Progenitor cell of endocrine pancreas (in vitro differentiated cells): ENCODE measurements around the gene SGK1. TPM values are rescaled to one million over a fixed set of nuclear protein-coding genes. Genes with fewer than 3 reads are reported as not detected.

Source experiments
- DNase-seq: peaks from one replicate; pipeline ENCODE4 v3.0.0; 2021; ENCODE audit warnings: low spot score; ENCODE audit not compliant: unreplicated experiment
- H3K27ac Mint-ChIP-seq: 2 replicates; pipeline ENCODE4 v1.8.0; 2021; ENCODE audit warnings: mild to moderate bottlenecking, moderate library complexity, mixed read lengths
- H3K27me3 Mint-ChIP-seq: 2 replicates; pipeline ENCODE4 v1.8.0; 2021; ENCODE audit warnings: mixed read lengths
- H3K36me3 Mint-ChIP-seq: 2 replicates; pipeline ENCODE4 v1.8.0; 2022; ENCODE audit warnings: mixed read lengths; ENCODE audit not compliant: insufficient read depth
- H3K4me1 Mint-ChIP-seq: 2 replicates; pipeline ENCODE4 v1.8.0; 2021; ENCODE audit warnings: low read depth, mixed read lengths
- H3K4me3 Mint-ChIP-seq: 2 replicates; pipeline ENCODE4 v1.8.0; 2021; ENCODE audit warnings: low read depth, mild to moderate bottlenecking, moderate library complexity, mixed read lengths
- H3K9me3 Mint-ChIP-seq: 2 replicates; pipeline ENCODE4 v1.8.0; 2021; ENCODE audit warnings: low read depth, mixed read lengths
- total RNA-seq: library from RNA; stranded (reverse); gene quantifications from 2 replicates; pipeline ENCODE4 v1.2.1, GENCODE V29; 2021
- TF ChIP-seq, protein P1 (sequence below): fragments of 200-600 bp; sonication (generic); IDR thresholded peaks from one replicate; pipeline ENCODE4 v1.5.0; 2021; ENCODE audit warnings: antibody characterized with exemption, mild to moderate bottlenecking; ENCODE audit not compliant: unreplicated experiment

Gene SGK1
- total RNA-seq, 1 donor from 2014 or later = 13.9 TPM

DNA sequence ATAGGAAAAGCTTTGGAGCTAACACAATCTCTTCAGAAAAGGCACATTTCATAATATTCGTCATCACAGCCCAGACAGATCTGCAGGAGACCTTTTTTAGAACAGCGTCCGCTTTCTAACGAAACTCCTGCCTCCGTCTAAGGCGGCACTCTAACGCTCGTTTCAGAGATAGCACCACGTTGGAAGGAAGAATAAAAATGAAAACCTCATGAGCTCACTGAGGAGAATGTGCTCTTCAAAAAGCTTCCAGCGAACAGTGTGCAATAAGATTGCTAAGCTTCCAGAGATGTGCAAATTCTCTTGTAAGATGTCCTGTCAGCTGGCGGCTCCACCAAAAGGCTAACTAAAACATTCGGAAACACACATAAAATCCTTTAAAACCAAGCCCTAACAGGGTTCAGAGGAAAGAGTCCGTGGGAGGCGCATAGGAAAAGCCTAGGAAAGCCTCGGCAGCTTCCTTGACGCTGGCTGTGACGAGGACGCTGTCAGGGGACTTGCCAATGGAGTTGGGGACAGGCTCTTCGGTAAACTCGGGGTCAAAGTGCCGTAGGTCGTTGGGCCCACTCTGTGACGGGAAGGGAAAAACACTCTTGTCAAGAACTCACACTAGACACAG is 147.9 kb downstream of the SGK1 start:
- Mint-ChIP-seq H3K9me3 (no peaks in the 10 kb centered on the region), H3K27ac (no peak overlapping the region), H3K4me1 (peaks cover 20% of the 10 kb centered on the region), H3K36me3 (peaks cover 34% of the 10 kb centered on the region), H3K4me3 (no peak overlapping the region), H3K27me3 (no peaks in the 10 kb centered on the region)
- TF ChIP-seq, protein P1, sequence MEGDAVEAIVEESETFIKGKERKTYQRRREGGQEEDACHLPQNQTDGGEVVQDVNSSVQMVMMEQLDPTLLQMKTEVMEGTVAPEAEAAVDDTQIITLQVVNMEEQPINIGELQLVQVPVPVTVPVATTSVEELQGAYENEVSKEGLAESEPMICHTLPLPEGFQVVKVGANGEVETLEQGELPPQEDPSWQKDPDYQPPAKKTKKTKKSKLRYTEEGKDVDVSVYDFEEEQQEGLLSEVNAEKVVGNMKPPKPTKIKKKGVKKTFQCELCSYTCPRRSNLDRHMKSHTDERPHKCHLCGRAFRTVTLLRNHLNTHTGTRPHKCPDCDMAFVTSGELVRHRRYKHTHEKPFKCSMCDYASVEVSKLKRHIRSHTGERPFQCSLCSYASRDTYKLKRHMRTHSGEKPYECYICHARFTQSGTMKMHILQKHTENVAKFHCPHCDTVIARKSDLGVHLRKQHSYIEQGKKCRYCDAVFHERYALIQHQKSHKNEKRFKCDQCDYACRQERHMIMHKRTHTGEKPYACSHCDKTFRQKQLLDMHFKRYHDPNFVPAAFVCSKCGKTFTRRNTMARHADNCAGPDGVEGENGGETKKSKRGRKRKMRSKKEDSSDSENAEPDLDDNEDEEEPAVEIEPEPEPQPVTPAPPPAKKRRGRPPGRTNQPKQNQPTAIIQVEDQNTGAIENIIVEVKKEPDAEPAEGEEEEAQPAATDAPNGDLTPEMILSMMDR = no peak
- DNase-seq = no peak

DNA sequence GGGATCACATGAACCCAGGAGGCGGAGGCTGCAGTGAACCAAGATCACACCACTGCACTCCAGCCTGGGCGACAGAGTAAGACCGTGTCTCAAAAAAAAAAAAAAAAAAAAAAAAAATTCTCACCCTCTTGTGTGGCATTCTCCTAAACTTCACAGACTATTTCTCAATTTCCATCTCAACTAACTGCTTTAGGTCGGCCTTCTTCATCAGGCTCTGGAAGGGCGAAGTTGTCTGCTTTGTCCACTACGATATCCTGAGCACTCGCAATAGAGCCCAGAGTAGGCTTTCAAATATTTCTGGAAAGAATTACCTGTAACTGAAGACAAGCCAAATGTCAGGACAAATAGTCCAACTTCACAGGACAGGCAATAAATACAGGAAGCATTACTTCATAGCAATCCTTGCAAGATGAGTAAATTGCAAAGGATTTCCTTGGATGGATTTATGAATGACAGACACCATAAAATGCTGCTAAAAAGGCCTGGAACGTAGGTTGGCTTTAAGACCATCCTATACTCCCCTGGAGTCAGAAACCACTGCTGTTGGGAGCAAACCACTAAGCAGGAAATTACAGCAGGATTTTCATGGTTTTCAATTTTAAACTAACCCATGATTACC is 149.2 kb downstream of the SGK1 start:
- H3K27me3 Mint-ChIP-seq = no peaks in the 10 kb centered on the region
- TF ChIP-seq, protein P1 = no peak
- H3K36me3 Mint-ChIP-seq = peaks cover 34% of the 10 kb centered on the region
- no peak overlapping the region for H3K27ac Mint-ChIP-seq
- H3K4me3 Mint-ChIP-seq = no peak overlapping the region
- no peaks in the 10 kb centered on the region for H3K9me3 Mint-ChIP-seq
- H3K4me1 Mint-ChIP-seq = peaks cover 18% of the 10 kb centered on the region
- no peak for DNase-seq

DNA sequence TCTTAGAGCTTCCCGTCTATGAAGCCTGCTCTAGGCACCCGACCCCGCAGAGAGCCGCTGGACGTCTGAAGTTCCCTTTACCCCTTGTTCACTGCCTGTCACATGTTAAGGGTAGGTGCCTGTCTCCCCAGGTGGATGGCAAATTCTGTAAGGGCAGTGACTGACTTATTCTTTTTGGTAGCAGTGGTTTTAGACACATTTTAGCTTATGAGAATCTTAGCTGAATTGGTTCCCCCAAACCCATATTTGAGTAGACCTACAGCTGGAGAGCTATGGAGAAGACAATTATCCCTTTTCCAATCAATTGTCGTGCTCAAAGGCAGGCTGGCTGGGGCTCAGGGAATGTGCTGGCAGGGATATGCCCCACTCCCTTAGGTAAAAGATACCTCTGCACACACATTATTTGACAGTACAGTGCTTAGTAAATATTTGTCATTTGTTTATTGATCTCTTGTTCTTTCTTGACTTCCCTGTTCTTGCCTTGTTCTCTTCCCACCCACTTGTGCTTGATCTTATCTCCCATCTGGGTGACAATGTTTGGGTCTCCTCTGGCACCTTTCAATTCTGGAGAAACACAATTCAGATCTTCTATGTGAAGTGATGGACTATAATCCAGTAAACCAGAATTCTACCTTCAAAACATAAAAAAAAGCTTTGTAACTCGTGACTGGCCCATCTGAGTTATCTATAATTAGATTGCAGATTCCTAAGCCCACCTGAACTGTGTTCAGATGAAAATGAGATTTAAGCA is 151.2 kb downstream of the SGK1 start:
- Mint-ChIP-seq H3K9me3 (no peaks in the 10 kb centered on the region), H3K4me3 (no peak overlapping the region), H3K4me1 (peaks cover 9% of the 10 kb centered on the region), H3K27me3 (no peaks in the 10 kb centered on the region), H3K36me3 (peaks cover 24% of the 10 kb centered on the region), H3K27ac (no peak overlapping the region)
- TF ChIP-seq, protein P1 = no peak
- no peak for DNase-seq

DNA sequence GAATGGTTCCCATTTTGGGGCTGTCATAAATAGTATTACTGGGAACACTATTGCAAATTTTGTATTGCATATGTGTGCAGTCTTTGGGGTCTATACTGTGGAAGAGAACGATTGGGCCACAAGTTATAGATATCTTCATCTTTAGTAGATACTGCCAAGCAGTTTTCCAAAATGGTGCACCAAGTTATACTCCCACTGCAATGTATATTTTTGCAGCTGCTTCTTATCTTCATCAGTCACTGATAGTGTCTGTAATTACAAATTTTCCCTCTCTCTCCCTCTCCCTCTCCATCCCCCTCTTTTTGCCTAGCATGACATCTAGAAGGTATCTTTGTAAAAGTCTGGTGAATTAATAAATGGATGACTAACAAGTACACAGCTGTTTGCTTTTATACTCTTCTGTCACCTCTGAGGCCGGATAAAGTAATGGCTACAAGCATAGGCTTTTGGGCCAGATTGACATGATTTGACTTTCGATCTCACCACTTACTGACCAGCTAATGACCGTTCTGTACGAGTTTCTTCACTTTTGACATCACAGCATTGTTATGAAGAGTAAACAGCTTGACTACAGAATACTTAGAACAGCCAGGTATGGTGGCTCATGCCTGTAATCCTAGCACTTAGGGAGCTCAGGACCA is 152.2 kb downstream of the SGK1 start:
- TF ChIP-seq, protein P1 = no peak
- peaks cover 12% of the 10 kb centered on the region for H3K4me1 Mint-ChIP-seq
- no peaks in the 10 kb centered on the region for H3K27me3 Mint-ChIP-seq
- H3K4me3 Mint-ChIP-seq = no peak overlapping the region
- no peaks in the 10 kb centered on the region for H3K9me3 Mint-ChIP-seq
- no peak overlapping the region for H3K27ac Mint-ChIP-seq
- no peak for DNase-seq
- peaks cover 18% of the 10 kb centered on the region for H3K36me3 Mint-ChIP-seq

DNA sequence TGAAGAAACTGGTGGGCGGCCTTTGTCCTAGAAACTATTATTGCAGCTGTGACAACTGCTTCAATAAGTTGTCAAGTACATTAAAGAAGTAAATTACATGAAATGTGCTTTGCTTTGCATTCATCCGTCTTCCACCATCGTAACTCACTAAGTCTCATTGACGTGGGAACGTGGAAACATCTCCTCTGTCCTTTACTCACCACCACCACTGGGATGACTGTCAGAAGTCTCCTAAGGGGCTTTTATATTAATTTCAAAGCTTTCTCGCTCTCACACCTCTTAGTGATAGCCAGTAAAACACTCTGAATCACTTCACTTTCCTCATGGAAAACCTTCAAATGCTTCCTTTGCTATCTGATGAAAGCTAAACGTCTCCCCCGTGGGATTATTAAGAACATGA is 153.6 kb downstream of the SGK1 start:
- Mint-ChIP-seq H3K27ac (no peak overlapping the region), H3K36me3 (peaks cover 11% of the 10 kb centered on the region), H3K9me3 (peaks cover 2% of the 10 kb centered on the region), H3K27me3 (no peaks in the 10 kb centered on the region), H3K4me3 (no peak overlapping the region), H3K4me1 (peaks cover 14% of the 10 kb centered on the region)
- TF ChIP-seq, protein P1 = no peak
- DNase-seq = no peak
